Choroid plexus epithelial cell (primary cell): ENCODE measurements around the gene ZNF423.

ENCODE experiments used
- DNase-seq: peaks from one replicate; pipeline ENCODE4 v3.0.0-alpha.2; 2010; ENCODE audit warnings: low read depth
- H3K4me3 ChIP-seq: 2 replicates; pipeline ENCODE4 v1.5.1; 2011; ENCODE audit warnings: low read depth, mild to moderate bottlenecking, control low read depth, low read length, moderate library complexity
- TF ChIP-seq, protein P1 (sequence below): conservative IDR thresholded peaks from 2 replicates; pipeline ENCODE4 v1.5.1; 2011; ENCODE audit warnings: low read depth, mild to moderate bottlenecking, control low read depth, inconsistent platforms, low read length, moderate library complexity

The ZNF423 gene

DNA sequence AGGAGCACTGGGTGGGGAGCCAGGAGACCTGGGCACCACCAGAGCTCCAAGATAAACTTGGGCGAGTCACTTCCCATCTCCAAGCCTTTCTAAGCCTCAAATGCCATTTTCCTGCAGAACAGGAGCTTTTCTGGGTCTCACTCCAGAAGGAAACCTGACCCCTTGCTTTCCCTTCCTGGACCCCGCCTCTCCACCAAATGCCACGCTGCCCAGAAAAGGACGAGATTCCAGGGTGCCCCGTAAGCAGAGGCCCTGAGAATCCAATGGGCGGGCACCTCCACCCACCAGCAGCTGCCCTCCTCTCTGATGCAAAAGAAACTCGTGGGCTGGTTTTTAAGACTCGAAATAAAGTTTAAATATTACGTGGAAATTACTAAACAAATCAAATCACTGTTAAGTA lies 31.3 kb downstream of the ZNF423 start:
- no peak overlapping the region for H3K4me3 ChIP-seq
- DNase-seq, result no peak
- TF ChIP-seq, protein P1, sequence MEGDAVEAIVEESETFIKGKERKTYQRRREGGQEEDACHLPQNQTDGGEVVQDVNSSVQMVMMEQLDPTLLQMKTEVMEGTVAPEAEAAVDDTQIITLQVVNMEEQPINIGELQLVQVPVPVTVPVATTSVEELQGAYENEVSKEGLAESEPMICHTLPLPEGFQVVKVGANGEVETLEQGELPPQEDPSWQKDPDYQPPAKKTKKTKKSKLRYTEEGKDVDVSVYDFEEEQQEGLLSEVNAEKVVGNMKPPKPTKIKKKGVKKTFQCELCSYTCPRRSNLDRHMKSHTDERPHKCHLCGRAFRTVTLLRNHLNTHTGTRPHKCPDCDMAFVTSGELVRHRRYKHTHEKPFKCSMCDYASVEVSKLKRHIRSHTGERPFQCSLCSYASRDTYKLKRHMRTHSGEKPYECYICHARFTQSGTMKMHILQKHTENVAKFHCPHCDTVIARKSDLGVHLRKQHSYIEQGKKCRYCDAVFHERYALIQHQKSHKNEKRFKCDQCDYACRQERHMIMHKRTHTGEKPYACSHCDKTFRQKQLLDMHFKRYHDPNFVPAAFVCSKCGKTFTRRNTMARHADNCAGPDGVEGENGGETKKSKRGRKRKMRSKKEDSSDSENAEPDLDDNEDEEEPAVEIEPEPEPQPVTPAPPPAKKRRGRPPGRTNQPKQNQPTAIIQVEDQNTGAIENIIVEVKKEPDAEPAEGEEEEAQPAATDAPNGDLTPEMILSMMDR, result no peak

DNA sequence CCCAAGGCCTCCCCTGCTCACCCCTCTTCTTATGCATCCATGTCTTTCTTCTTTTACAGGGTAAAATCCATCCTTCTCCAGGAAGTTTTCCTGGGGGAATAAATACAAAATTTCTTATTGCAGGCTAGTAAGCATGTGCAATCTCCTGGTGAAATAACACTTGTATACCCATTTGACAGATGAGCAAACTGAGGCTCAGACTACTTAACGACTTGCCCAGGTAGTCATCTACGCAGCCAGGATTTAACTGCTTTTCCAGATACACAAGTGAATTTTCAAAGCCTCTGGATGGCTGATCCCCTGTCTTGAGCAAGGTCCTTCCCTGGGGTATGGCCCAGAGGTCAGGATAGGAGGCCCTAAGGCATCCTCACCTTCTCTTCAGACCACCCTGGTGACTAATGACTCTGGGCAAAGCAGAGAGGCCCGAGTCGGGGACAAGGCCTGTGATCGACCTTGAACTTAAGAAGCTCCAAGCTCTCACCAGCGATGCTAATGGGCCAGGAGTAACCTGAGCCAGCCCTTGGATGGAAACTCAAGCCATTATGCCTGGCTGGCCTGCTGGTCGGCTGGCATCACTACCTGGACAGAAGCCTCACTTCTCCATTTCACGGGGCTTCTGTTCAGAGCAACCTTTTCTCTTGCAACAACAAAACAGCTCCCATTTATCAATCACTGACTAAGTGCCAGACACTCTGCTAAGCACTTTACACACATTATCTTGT lies 33.1 kb downstream of the ZNF423 start:
- no peak for DNase-seq
- no peak overlapping the region for H3K4me3 ChIP-seq
- TF ChIP-seq, protein P1, result no peak

DNA sequence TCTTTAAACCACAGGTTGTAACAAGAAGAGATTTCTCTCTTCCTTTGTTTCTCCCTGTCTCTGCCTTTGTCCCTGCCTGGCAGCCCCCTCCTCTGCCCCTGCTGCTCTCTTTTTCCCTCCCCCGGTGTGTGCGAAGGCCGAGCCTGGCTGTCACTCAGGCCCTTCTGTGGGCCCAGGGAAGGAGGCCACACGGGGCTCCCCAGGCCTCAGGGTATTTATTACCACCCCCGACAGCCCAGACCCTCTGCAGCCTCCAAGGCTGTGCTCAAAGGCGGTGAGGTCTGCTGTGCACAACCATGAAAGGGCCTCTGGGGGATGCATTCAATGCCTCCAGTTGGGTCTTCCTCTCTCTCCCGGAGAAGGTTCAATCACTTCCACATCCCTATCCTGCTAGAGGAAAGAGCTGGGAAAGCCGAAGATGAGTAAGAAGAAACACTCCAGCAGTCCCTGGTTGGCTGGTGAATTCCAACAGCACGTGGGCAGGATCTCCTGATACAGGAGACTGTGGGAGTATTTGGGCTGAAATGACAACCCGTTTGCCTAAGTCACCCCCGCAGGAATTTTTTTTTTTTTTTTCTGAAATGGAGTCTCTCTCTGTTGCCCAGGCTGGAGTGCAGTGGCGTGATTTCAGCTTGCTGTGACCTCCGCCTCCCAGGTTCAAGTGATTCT lies 34.2 kb downstream of the ZNF423 start:
- DNase-seq, result no peak
- TF ChIP-seq, protein P1, result no peak
- no peak overlapping the region for H3K4me3 ChIP-seq

DNA sequence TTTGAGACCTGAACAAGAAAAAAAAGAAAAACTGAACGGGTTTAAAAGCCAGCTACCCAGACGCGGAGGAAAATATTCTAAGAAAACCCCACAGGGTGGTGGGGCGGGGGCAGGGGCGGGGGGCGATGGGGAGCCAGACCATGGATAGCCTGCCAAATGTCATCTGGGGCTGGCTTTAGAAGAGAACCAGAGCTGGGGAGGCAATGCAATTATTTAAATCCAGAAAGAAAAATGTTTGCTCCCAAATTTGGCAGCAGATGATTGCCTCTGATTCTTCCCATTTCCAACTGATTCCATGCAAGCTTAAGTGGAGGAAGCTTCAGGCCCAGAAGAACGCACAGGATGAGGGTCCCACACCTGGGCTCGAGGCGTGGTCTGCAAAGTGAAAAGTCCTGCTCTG lies 34.8 kb downstream of the ZNF423 start:
- no peak overlapping the region for H3K4me3 ChIP-seq
- TF ChIP-seq, protein P1, result no peak

DNA sequence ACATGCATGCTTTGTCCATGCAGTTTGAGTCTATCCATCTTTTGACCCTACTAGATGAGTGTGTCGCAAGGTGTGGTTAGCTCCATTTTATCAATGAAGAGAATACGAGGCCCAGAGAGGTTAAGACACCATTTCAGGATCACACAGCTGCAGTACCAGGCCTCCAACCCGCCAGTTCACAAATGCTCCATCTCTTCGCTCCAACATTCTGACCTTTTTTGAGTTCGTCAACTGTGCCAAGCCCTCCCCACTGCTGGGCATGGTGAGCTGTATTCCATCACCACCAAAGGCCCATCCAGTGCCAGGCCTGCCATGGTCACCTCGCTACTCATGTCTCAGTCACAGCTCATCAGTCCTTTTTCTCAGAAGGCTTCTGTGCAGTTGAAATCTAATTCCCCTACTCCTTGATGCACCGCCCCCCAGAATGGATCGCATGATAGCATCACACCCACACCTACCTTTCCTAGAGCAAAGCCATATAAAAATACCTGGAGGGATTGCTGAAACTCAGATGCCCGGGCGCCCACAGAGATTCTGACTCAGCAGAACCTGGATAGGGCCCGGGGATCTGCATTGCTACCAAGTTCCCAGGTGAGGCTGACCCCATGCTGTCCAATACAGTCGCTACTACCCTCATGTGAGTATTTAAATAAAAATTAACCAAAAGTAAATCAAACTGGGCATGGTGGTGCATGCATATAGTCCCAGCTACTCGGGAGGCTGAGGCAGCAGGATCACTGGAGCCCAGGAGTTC lies 38.0 kb downstream of the ZNF423 start:
- H3K4me3 ChIP-seq, result no peak overlapping the region
- TF ChIP-seq, protein P1, result no peak

More for the DNA sequence above, 34.8 kb downstream of the ZNF423 start:
- DNase-seq, result no peak

GRCh38 chr16:49816875-49817274 lies 39.0 kb downstream of the ZNF423 start:
- no peak for DNase-seq
- no peak overlapping the region for H3K4me3 ChIP-seq
- TF ChIP-seq, protein P1, result no peak

More for the DNA sequence above, 38.0 kb downstream of the ZNF423 start:
- DNase-seq, result no peak
